ENCODE results near the gene ACBD4. TPM values are rescaled to one million over a fixed set of nuclear protein-coding genes. Genes with fewer than 3 reads are reported as not detected.

ACBD4 gene
- total and polyA plus RNA-seq, 2 of the 13 experiments (the other 11 are each of a cell fraction or from before 2014, with no cell fraction given) = 16.1 to 26.9 TPM

DNA sequence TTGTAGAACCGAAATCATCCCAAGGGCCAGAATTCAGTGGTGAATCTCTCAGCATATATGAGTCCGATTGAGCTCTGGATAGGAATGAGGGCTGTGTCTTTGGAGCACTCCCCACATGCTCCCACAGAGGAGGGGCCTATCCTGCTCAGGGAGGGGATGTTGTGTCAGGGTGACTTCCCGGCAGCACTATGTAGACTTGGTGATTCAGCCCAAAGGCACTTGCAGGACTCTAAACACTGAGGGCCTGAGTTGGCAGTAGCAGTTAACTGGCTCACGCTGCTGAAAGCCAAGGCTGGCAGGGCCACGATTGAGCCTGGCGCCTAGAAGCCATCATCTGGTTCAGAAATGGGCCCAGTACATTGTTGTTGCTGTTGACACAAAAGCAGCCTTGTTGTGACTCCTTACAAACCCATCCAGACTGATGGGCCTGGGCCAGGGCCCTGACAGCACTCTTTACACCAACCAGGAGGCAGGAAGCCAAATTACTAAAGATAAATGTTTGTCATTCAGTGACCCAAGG lies 42.5 kb upstream of the ACBD4 start:
- FAIRE-seq (peak; percentile 23), DNase-seq (ENCODE audit: low spot score) (peak; percentile 82), ATAC-seq (peak; percentile 85)
- no TSS peak for BruUV-seq (replicated peaks)
- Histone ChIP-seq H3K4me3 (replicated peaks in 1 of 3; ENCODE audit: insufficient read depth in 1 of 3, low read depth in 2 of 3, low read length in 3 of 3) (no peak overlapping the region), H3K27ac (ENCODE audit: extremely low read length, insufficient read depth, low read length) (peak overlapping the region; percentile 26), H3K79me2 (ENCODE audit: insufficient read depth, low read length) (no peaks in the 10 kb centered on the region), H3K4me2 (ENCODE audit: low read depth, low read length) (no peak overlapping the region), H4K20me1 (ENCODE audit: insufficient read depth, low read length) (no peaks in the 10 kb centered on the region), H3K36me3 (replicated peaks in 1 of 2; ENCODE audit: control insufficient read depth in 1 of 2, insufficient read depth in 2 of 2, low read length in 2 of 2) (peaks cover 55 to 89% of the 10 kb centered on the region in 2 experiments), H2AFZ (ENCODE audit: low read length) (no peak overlapping the region), H3K27me3 (ENCODE audit: control insufficient read depth in 1 of 2, insufficient read depth in 2 of 2, low read length in 2 of 2) (no peaks in the 10 kb centered on the region), H3K4me1 (ENCODE audit: insufficient read depth, low read length) (peaks cover 23% of the 10 kb centered on the region), H3K9ac (ENCODE audit: insufficient read depth, low read depth, low read length) (0 out of 2 replicates have a peak overlapping the region, but pooled peaks have one; percentile 20), H3K9me3 (ENCODE audit: low read length) (no peaks in the 10 kb centered on the region)
- WGBS (ENCODE audit: low lambda C conversion rate) = 73% methylated on average over 6 of the region's 6 CpGs
- POLR2A ChIA-PET = interaction anchor here (1.1 to 2.5 kb wide), 4 partner anchors 19 to 68 kb away, joined by 3 to 11 read pairs (median 6); partner anchors contain the start of genes HEXIM1 and NMT1
- intact Hi-C loops (cut with micrococcal nuclease; ENCODE audit: unreplicated experiment) = loop anchor here (10.0 kb wide), 1 partner anchor 188 kb away; a partner anchor contains a TSS
- CTCF ChIA-PET (ENCODE audit: low intra/inter-chr PET ratio, low total read pairs) = interaction anchor here (1.0 kb wide), 1 partner anchor 43 kb away, joined by 4 read pairs; the partner anchor contains the start of gene ACBD4
- in situ Hi-C loops (cut with HindIII; ENCODE audit: extremely low pct_ligation_motif_present, low pct_unique_long_range_greater_than_20kb) = no loop called here
- TF ChIP-seq NCOA2 (CRISPR knock-in tag; IDR thresholded peaks at IDR 0.05) (0 out of 2 replicates have a peak, but pooled peaks have one; percentile 18), NR2F1 (CRISPR knock-in tag; IDR thresholded peaks at IDR 0.05) (no peak), KDM2A (CRISPR knock-in tag; IDR thresholded peaks at IDR 0.05; ENCODE audit: borderline replicate concordance, low read depth) (0 out of 2 replicates have a peak, but pooled peaks have one; percentile 4), ZNF639 (CRISPR knock-in tag; conservative IDR thresholded peaks at IDR 0.05) (no peak), HNRNPL (IDR thresholded peaks at IDR 0.05; ENCODE audit: low read depth, low read length) (peak; percentile 52; the same call in 1 of the 2 replicates), GATAD2A (CRISPR knock-in tag; IDR thresholded peaks at IDR 0.05) (peak; percentile 24; the same call in 1 of the 2 replicates), ZNF337 (CRISPR knock-in tag; IDR thresholded peaks at IDR 0.05; ENCODE audit: borderline replicate concordance, low read depth) (no peak), MIER3 (CRISPR knock-in tag; IDR thresholded peaks at IDR 0.05; ENCODE audit: borderline replicate concordance) (peak; percentile 34; the same call in 1 of the 2 replicates), U2AF1 (optimal IDR thresholded peaks at IDR 0.05; ENCODE audit: low read depth, low read length) (no peak), ZNF792 (CRISPR knock-in tag; IDR thresholded peaks at IDR 0.05) (0 out of 2 replicates have a peak, but pooled peaks have one; percentile 47), ZMAT3 (CRISPR knock-in tag; conservative IDR thresholded peaks at IDR 0.05) (no peak), ZSCAN31 (CRISPR knock-in tag; IDR thresholded peaks at IDR 0.05; ENCODE audit: low read depth) (no peak)
- TF ChIP-seq, protein P1, sequence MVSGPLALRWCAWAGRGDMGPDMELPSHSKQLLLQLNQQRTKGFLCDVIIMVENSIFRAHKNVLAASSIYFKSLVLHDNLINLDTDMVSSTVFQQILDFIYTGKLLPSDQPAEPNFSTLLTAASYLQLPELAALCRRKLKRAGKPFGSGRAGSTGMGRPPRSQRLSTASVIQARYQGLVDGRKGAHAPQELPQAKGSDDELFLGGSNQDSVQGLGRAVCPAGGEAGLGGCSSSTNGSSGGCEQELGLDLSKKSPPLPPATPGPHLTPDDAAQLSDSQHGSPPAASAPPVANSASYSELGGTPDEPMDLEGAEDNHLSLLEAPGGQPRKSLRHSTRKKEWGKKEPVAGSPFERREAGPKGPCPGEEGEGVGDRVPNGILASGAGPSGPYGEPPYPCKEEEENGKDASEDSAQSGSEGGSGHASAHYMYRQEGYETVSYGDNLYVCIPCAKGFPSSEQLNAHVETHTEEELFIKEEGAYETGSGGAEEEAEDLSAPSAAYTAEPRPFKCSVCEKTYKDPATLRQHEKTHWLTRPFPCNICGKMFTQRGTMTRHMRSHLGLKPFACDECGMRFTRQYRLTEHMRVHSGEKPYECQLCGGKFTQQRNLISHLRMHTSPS (CRISPR knock-in tag; IDR thresholded peaks at IDR 0.05; ENCODE audit: low read depth) = peak; percentile 80; the same call in 1 of the 2 replicates
- TF ChIP-seq, protein P2, sequence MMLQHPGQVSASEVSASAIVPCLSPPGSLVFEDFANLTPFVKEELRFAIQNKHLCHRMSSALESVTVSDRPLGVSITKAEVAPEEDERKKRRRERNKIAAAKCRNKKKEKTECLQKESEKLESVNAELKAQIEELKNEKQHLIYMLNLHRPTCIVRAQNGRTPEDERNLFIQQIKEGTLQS (CRISPR knock-in tag; IDR thresholded peaks at IDR 0.05) = no peak
- TF ChIP-seq, protein P3, sequence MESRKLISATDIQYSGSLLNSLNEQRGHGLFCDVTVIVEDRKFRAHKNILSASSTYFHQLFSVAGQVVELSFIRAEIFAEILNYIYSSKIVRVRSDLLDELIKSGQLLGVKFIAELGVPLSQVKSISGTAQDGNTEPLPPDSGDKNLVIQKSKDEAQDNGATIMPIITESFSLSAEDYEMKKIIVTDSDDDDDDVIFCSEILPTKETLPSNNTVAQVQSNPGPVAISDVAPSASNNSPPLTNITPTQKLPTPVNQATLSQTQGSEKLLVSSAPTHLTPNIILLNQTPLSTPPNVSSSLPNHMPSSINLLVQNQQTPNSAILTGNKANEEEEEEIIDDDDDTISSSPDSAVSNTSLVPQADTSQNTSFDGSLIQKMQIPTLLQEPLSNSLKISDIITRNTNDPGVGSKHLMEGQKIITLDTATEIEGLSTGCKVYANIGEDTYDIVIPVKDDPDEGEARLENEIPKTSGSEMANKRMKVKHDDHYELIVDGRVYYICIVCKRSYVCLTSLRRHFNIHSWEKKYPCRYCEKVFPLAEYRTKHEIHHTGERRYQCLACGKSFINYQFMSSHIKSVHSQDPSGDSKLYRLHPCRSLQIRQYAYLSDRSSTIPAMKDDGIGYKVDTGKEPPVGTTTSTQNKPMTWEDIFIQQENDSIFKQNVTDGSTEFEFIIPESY (CRISPR knock-in tag; IDR thresholded peaks at IDR 0.05) = peak; percentile 95
- TF ChIP-seq, protein P4, sequence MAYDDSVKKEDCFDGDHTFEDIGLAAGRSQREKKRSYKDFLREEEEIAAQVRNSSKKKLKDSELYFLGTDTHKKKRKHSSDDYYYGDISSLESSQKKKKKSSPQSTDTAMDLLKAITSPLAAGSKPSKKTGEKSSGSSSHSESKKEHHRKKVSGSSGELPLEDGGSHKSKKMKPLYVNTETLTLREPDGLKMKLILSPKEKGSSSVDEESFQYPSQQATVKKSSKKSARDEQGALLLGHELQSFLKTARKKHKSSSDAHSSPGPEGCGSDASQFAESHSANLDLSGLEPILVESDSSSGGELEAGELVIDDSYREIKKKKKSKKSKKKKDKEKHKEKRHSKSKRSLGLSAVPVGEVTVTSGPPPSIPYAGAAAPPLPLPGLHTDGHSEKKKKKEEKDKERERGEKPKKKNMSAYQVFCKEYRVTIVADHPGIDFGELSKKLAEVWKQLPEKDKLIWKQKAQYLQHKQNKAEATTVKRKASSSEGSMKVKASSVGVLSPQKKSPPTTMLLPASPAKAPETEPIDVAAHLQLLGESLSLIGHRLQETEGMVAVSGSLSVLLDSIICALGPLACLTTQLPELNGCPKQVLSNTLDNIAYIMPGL (CRISPR knock-in tag; IDR thresholded peaks at IDR 0.05; ENCODE audit: borderline replicate concordance in 1 of 2, low read depth in 1 of 2) = peak in 1 of 2 experiments; percentile 34; a peak in 1 of 4 replicates
